ENCODE data around the gene SIAH1.

- TF ChIP-seq CTCF (conservative IDR thresholded peaks at IDR 0.05), result no peak
- TF ChIP-seq EZH2 (IDR thresholded peaks at IDR 0.05; ENCODE audit: low read depth), result no peak
Observed at GRCh38 chr16:48405907-48406306, 20.7 kb upstream of the SIAH1 start.

All from PC-9 (cell line).